SH-SY5Y (cell line): ENCODE measurements around the gene NPTXR.

Source experiments
- GATA2 ChIP-seq: IDR thresholded peaks from 2 replicates; pipeline ENCODE4 v1.6.1; 2011; ENCODE audit warnings: mild to moderate bottlenecking, low read depth, low read length
- GATA3 ChIP-seq: IDR thresholded peaks from 2 replicates; pipeline ENCODE4 v1.6.1; 2011; ENCODE audit warnings: low read depth, mild to moderate bottlenecking, low read length, moderate library complexity

The NPTXR gene

GRCh38 chr22:38832005-38832978, 11.5 kb downstream of the NPTXR start:
- TF ChIP-seq GATA3 (no peak), GATA2 (no peak)

- TF ChIP-seq GATA2 (no peak), GATA3 (no peak)
These were observed 12.5 kb downstream of the NPTXR start for GRCh38 chr22:38831166-38831945.

DNA sequence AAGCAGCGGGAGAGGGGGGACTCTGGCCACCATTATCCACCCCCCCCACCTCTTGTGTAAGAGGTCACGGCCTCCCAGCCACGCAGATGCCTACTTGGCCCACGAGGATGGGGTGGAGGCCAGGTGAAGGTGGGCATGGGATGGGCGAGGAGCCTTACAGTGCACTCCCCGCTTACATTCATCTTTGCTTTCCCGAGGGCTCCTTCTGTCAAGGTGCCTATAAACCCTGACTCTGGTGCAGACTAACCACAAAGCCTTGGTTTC, 13.1 kb downstream of the NPTXR start:
- TF ChIP-seq GATA2 (no peak), GATA3 (no peak)

- TF ChIP-seq GATA2 (no peak), GATA3 (no peak)
These were observed 13.6 kb downstream of the NPTXR start for GRCh38 chr22:38830026-38830844.

- TF ChIP-seq GATA3 = no peak
- TF ChIP-seq GATA2 = no peak
These were observed 14.3 kb downstream of the NPTXR start for GRCh38 chr22:38829485-38829884.

DNA sequence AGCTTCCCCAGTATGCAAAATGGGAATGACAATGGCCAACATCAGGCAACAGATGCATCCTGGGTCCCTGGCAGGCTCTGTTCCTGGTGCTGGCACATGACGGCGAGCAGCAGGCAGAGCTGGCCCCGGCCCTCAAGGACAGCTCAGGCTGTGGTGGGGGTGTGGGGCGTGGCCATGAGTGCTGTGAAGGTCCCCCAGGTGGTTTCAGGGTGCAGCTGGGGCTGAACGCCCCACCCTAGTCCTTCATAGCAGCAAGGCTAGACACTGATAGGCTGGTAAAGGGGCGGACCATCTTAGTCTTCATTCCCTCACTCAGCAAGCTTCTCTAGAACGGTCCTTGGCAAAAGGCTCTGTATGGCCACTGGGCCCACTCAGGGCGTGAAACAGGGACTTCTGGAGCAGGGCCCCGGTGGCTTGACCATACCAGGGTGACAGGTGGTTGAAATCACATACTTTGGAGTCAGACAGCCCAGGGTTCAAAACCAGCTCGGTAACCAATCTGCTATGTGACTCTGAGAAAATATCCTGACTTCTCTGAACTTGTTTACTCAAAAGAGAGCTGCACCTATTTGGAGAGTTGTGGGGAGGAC, 15.1 kb downstream of the NPTXR start:
- TF ChIP-seq GATA3 (no peak), GATA2 (no peak)

DNA sequence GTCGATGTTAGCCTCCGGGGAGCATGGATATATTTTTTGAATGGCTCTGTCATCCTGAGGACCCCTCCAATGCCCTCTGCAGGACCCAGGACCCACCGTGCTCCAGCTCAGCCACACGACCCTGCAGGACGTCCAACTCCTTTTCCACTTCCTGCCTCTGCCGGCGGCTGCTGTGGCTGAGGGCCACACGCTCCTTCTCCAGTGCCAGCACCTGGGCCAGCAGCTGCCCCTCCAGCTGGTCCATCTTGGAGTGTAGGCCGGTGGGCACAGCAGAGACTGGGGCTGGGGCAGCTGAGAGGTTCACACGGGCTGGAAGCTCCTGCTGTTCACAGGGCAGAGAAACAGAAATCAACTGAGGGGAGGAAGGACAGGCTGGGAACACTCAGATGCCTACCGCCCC, 15.6 kb downstream of the NPTXR start:
- TF ChIP-seq GATA2 = no peak
- TF ChIP-seq GATA3 = no peak

DNA sequence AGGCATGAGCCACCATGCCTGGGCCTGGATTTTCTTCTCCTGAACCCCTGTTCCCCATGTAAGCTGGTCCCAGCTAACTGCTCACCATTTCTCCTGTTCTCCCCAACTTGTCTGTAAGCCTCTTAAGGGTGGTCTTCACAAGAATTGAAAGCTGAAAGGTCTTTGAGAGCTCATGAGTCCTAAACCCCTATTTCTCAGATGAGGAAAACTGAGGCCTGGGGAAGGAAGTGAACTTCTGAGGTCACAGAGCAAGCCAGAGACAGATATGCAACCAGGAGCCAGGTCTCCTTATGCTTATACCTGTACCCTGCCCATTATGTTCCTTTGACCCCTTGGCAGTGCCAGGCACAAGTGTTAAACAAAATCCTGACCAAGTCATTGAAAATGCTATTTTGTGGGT, 16.3 kb downstream of the NPTXR start:
- TF ChIP-seq GATA3 (no peak), GATA2 (no peak)

GRCh38 chr22:38826801-38827200, 17.0 kb downstream of the NPTXR start:
- TF ChIP-seq GATA3 = no peak
- TF ChIP-seq GATA2 = no peak

DNA sequence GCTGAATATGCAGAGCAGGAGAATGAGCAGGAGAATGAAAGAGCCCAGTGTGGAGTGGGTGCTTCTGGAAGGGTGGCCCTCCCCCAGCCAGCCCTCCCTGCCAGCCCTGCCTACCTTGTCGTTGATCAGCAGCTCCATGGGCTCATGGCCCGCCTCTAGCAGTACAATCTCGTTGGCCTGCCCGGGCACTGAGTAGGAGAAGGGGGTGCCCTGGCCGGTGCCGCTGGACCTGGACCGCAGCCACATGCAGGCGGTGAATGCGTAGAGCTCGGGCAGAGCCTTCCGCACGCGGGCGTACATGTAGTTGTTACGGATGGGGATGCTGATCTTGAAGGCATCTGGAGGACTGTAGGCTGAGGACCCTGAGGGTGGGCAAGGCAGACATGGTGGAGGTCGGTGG, 17.4 kb downstream of the NPTXR start:
- TF ChIP-seq GATA3 (no peak), GATA2 (no peak)

GRCh38 chr22:38824585-38824984, 19.2 kb downstream of the NPTXR start:
- no peak for TF ChIP-seq GATA3
- no peak for TF ChIP-seq GATA2

- TF ChIP-seq GATA3 (no peak), GATA2 (no peak)
These were observed 20.2 kb downstream of the NPTXR start for GRCh38 chr22:38823637-38824036.

DNA sequence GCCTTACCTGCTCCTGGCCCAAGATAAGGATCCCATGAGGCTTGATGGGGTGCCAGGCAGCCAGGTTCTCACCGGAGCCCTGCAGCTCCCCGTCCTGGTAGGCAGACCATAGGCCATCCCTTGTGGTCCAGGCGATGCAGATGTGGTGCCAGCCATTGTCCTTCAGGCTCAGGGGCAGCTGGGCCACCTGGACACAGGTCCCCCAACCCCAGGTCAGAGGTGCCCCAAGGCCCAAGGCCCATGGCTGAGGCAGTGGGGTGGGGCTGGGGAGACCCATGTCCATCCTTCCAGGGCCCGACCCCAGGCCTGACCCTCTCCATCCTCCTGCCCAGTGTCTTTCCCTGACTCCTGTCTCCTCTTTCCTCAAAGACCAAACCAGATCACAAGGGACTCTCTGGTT, 20.8 kb downstream of the NPTXR start:
- TF ChIP-seq GATA3 (no peak), GATA2 (no peak)

- no peak for TF ChIP-seq GATA3
These were observed 23.8 kb downstream of the NPTXR start for GRCh38 chr22:38820020-38820419.
